LNCaP clone FGC (cell line): ENCODE results near the gene PCDHGA1.

Source experiments
- DNase-seq: peaks from one replicate; pipeline ENCODE4 v3.0.0-alpha.2; 2011; ENCODE audit warnings: low read depth
- H3K4me3 ChIP-seq: 2 replicates; pipeline ENCODE4 v1.5.1; 2011; ENCODE audit warnings: mild to moderate bottlenecking, low read depth, low read length, control low read depth
- TF ChIP-seq, protein P1 (sequence below): IDR thresholded peaks from 2 replicates; pipeline ENCODE4 v1.5.1; 2012; ENCODE audit warnings: mild to moderate bottlenecking; ENCODE audit not compliant: control insufficient read depth, insufficient read depth; ENCODE audit errors: extremely low read depth

The PCDHGA1 gene

DNA sequence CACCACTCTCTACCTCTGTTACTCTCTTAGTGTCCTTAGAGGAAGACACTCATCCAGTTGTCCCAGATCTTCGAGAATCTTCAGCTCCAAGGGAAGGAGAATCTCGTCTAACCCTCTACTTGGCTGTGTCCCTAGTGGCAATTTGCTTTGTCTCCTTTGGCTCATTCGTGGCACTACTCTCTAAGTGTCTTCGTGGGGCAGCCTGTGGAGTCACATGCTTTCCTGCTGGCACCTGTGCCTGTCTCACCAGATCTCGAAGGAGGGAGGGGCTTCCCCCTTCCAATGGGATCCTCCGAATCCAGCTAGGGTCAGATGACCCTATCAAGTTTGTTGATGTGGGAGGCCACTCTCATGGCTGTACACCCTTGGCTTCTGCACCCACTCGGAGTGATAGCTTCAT lies 156.8 kb downstream of the PCDHGA1 start:
- no peak for DNase-seq
- no peak overlapping the region for H3K4me3 ChIP-seq
- TF ChIP-seq, protein P1, sequence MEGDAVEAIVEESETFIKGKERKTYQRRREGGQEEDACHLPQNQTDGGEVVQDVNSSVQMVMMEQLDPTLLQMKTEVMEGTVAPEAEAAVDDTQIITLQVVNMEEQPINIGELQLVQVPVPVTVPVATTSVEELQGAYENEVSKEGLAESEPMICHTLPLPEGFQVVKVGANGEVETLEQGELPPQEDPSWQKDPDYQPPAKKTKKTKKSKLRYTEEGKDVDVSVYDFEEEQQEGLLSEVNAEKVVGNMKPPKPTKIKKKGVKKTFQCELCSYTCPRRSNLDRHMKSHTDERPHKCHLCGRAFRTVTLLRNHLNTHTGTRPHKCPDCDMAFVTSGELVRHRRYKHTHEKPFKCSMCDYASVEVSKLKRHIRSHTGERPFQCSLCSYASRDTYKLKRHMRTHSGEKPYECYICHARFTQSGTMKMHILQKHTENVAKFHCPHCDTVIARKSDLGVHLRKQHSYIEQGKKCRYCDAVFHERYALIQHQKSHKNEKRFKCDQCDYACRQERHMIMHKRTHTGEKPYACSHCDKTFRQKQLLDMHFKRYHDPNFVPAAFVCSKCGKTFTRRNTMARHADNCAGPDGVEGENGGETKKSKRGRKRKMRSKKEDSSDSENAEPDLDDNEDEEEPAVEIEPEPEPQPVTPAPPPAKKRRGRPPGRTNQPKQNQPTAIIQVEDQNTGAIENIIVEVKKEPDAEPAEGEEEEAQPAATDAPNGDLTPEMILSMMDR = no peak

DNA sequence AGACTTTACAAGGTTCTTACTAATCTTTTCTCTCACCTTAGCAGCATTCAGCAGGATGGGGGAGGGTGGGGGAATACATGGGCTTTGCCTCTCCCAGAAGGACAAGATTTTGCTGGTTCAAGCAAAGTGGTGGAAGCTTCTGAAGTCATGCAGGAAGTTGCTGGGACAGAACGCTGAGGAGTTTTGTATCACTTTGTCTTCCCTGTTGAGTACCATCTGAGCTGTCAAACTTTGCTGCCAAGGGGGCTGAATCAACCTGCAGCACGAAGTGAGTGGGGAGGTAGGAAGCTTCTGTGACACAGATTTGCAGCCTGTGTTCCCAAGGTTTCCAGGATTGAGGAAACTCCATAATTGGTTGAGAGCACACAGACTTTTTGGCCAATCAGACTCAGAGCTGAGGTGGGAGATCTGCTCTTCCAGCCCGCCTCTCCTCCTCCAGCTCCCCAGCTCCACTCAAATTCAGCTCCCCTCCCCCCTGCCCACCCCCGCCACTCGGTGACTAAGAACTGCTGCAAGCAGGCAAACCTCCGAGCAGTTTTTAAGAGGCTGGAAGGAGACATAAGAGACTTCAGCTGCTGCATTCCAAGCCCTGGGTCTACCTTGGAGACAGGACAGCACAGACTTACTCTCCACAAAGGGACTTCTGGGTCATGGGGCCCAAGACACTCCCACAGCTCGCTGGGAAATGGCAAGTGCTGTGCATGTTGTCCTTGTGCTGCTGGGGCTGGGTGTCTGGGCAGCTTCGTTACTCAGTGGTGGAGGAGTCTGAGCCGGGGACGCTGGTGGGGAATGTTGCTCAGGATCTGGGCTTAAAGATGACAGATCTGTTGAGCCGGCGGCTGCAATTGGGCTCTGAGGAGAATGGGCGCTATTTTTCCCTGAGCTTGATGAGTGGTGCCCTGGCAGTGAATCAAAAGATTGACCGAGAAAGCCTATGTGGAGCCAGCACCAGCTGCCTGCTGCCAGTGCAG lies 158.6 kb downstream of the PCDHGA1 start, which contains the start of gene PCDHGC5:
Gene PCDHGC5 (plus strand): TSS at position 491 of the 971 bp plus-strand sequence. CDS start 160 bp downstream, at position 651.
- TF ChIP-seq, protein P1 = no peak
- H3K4me3 ChIP-seq = no peak within 1 kb of the TSS
- DNase-seq = no peak

DNA sequence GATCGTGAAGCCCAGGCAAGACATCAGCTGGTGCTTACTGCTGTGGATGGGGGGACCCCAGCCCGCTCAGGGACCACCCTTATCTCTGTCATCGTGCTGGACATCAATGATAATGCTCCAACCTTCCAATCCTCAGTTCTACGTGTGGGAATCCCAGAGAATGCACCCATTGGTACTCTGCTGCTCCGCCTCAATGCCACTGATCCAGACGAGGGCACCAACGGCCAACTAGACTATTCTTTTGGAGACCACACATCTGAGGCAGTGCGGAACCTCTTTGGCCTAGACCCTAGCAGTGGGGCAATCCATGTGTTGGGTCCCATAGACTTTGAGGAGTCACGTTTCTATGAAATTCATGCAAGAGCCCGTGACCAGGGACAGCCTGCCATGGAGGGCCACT lies 159.5 kb downstream of the PCDHGA1 start:
- no peak for DNase-seq
- H3K4me3 ChIP-seq = no peak overlapping the region
- TF ChIP-seq, protein P1 = no peak

DNA sequence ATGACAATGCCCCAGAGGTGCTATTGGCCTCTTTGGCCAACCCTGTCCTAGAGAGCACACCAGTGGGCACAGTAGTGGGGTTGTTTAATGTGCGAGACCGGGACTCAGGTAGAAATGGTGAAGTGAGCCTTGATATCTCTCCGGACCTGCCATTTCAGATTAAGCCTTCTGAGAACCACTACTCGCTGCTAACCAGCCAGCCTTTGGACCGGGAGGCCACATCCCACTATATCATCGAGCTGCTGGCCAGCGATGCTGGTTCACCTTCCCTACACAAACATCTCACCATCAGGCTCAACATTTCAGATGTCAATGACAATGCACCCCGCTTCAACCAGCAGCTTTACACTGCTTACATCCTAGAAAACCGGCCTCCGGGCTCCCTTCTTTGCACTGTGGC lies 160.0 kb downstream of the PCDHGA1 start:
- TF ChIP-seq, protein P1 = no peak
- DNase-seq = no peak
- no peak overlapping the region for H3K4me3 ChIP-seq

DNA sequence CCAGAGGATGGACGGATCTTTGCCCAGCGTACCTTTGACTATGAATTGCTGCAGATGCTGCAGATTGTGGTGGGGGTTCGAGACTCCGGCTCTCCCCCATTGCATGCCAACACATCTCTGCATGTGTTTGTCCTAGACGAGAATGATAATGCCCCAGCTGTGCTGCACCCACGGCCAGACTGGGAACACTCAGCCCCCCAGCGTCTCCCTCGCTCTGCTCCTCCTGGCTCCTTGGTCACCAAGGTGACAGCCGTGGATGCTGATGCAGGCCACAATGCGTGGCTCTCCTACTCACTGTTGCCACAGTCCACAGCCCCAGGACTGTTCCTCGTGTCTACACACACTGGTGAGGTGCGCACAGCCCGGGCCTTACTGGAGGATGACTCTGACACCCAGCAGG lies 160.5 kb downstream of the PCDHGA1 start:
- no peak overlapping the region for H3K4me3 ChIP-seq

DNA sequence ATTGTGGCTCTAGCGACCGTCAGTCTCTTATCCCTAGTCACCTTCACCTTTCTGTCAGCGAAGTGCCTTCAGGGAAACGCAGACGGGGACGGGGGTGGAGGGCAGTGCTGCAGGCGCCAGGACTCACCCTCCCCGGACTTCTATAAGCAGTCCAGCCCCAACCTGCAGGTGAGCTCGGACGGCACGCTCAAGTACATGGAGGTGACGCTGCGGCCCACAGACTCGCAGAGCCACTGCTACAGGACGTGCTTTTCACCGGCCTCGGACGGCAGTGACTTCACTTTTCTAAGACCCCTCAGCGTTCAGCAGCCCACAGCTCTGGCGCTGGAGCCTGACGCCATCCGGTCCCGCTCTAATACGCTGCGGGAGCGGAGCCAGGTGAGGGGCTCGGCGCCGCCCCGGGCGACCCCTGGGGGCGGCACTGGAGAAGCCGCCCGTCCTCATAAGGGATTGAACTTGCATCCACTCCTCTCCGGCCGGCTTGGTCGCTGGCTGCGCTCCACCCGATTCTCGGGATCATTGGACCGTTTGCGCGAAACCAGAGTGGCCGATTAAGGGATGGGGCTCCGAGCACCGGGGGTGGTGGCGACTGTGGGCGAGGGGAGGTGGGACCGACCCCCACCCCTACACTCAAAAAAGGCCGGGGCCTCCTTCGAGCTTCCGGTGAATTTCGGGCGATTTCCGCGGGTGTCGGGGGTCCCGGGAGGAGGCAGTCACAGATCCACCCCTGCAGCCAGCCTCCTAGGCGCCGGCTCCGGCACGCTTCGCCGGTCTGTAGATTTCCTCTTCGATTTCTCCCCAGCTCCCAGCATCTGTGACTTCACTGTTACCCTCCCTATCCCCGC lies 161.2 kb downstream of the PCDHGA1 start:
- no peak overlapping the region for H3K4me3 ChIP-seq
- TF ChIP-seq, protein P1 = no peak
- DNase-seq = no peak

More for the DNA sequence above, 160.5 kb downstream of the PCDHGA1 start:
- TF ChIP-seq, protein P1 = no peak
- DNase-seq = no peak
